ENCODE results near the gene ITGB8. TPM values are rescaled to one million over a fixed set of nuclear protein-coding genes. Genes with fewer than 3 reads are reported as not detected.

Gene ITGB8
- total RNA-seq, 2 donors from 2014 or later: 22.1 to 38.6 TPM

DNA sequence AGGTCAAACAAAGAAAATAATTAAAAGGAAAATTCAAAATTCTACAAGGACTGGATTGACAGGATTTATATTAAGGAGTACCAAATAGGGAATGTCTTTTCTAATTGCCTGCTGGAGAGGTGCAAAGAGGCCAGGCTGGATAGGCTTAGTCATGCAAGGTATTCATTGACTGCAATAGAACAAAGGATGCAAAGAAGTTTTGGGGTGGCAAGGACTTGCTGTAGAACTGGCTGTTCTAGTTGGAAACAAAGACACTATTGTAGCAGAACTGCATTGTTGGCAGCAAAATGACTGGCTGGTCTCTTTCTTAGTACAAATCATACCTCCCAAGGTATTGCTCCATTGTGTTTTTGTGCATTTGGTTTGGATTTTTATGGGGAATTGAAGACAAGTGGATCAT is 10.1 kb downstream of the ITGB8 start:
- Histone ChIP-seq H3K4me1 (peaks cover 22% of the 10 kb centered on the region), H3K27ac (peak overlapping the region in 3 of 4 donors; percentile 80 to 86 (median 82)), H3K36me3 (replicated peaks in 1 of 2; ENCODE audit: insufficient read depth in 1 of 2, low read depth in 2 of 2) (no peaks in the 10 kb centered on the region), H3K9me3 (no peaks in the 10 kb centered on the region), H3K27me3 (no peaks in the 10 kb centered on the region), H3K4me3 (no peak overlapping the region)
- ATAC-seq: peak; percentile 97
- DNase-seq: peak; percentile 28 to 74 (median 58)
- no peak for TF ChIP-seq POLR2A (IDR thresholded peaks at IDR 0.05)
- no peak for TF ChIP-seq CTCF (IDR thresholded peaks at IDR 0.05)
- intact Hi-C loops (cut with DNase I): no loop called here

- H3K4me1 ChIP-seq: peaks cover 18% of the 10 kb centered on the region
- ATAC-seq (no peak), DNase-seq (peak in 1 of 4 donors; percentile 19)
- TF ChIP-seq POLR2A (IDR thresholded peaks at IDR 0.05): no peak
- peak in 3 of 7 experiments; percentile 16 to 27 (median 20) for TF ChIP-seq CTCF (IDR thresholded peaks at IDR 0.05)
- no peaks in the 10 kb centered on the region for H3K36me3 ChIP-seq (replicated peaks in 1 of 2; ENCODE audit: insufficient read depth in 1 of 2, low read depth in 2 of 2)
- peak overlapping the region in 3 of 4 donors; percentile 17 to 82 (median 21) for H3K27ac ChIP-seq
- WGBS, 2 donors: 26 to 31% methylated on average over 3 of the region's 3 CpGs
- no peak overlapping the region for H3K4me3 ChIP-seq
- no peaks in the 10 kb centered on the region for H3K9me3 ChIP-seq
- H3K27me3 ChIP-seq: no peaks in the 10 kb centered on the region
- intact Hi-C loops (cut with DNase I): no loop called here
Observed at GRCh38 chr7:20343205-20343604, 12.5 kb downstream of the ITGB8 start.

- TF ChIP-seq POLR2A (IDR thresholded peaks at IDR 0.05): no peak
- no peak for TF ChIP-seq CTCF (IDR thresholded peaks at IDR 0.05)
- no peaks in the 10 kb centered on the region for H3K36me3 ChIP-seq (replicated peaks in 1 of 2; ENCODE audit: insufficient read depth in 1 of 2, low read depth in 2 of 2)
- H3K4me3 ChIP-seq: no peak overlapping the region
- intact Hi-C loops (cut with DNase I): no loop called here
- H3K9me3 ChIP-seq: no peaks in the 10 kb centered on the region
- no peaks in the 10 kb centered on the region for H3K27me3 ChIP-seq
- H3K27ac ChIP-seq: no peak overlapping the region
- WGBS, 2 donors: 47 to 51% methylated on average over 2 of the region's 2 CpGs
- H3K4me1 ChIP-seq: peaks cover 18% of the 10 kb centered on the region
- DNase-seq (no peak), ATAC-seq (no peak)
Observed at GRCh38 chr7:20343941-20344340, 13.2 kb downstream of the ITGB8 start.

- WGBS, 2 donors: 84% methylated on average over 4 of the region's 4 CpGs
- ATAC-seq (no peak), DNase-seq (no peak)
- Histone ChIP-seq H3K9me3 (no peaks in the 10 kb centered on the region), H3K27me3 (no peaks in the 10 kb centered on the region), H3K27ac (no peak overlapping the region), H3K4me3 (no peak overlapping the region), H3K4me1 (peaks cover 18% of the 10 kb centered on the region), H3K36me3 (replicated peaks in 1 of 2; ENCODE audit: insufficient read depth in 1 of 2, low read depth in 2 of 2) (no peaks in the 10 kb centered on the region)
- TF ChIP-seq POLR2A (IDR thresholded peaks at IDR 0.05): no peak
- no peak for TF ChIP-seq CTCF (IDR thresholded peaks at IDR 0.05)
- intact Hi-C loops (cut with DNase I): no loop called here
Observed at GRCh38 chr7:20344396-20344795, 13.7 kb downstream of the ITGB8 start.

GRCh38 chr7:20346577-20346976 is 15.9 kb downstream of the ITGB8 start:
- no peak overlapping the region for H3K27ac ChIP-seq
- no peaks in the 10 kb centered on the region for H3K36me3 ChIP-seq (replicated peaks in 1 of 2; ENCODE audit: insufficient read depth in 1 of 2, low read depth in 2 of 2)
- H3K4me1 ChIP-seq: peaks cover 13% of the 10 kb centered on the region
- intact Hi-C loops (cut with DNase I): no loop called here
- no peak overlapping the region for H3K4me3 ChIP-seq
- ATAC-seq: no peak
- H3K9me3 ChIP-seq: no peaks in the 10 kb centered on the region
- TF ChIP-seq POLR2A (IDR thresholded peaks at IDR 0.05): no peak
- TF ChIP-seq CTCF (IDR thresholded peaks at IDR 0.05): no peak
- no peak for DNase-seq
- H3K27me3 ChIP-seq: no peaks in the 10 kb centered on the region
- WGBS, 2 donors: 67 to 78% methylated on average over 4 of the region's 4 CpGs
